Stimulated activated naive CD4-positive, alpha-beta T cell treated with Interleukin-2 at 50 U/mL for 16 hours (primary cell): ENCODE results near the gene XPO5.
"Not testable (repeated sequence)": the region's sequence is repeated elsewhere in the genome, so short reads cannot be mapped to it uniquely, and the experiment has no call there.

Experiments used
- DNase-seq: peaks from one replicate; lab custom pipeline; 2025; lab: John Stamatoyannopoulos, UW

The XPO5 gene

GRCh38 chr6:43517505-43518357 is 58.1 kb downstream of the XPO5 start:
- no peak for DNase-seq

- DNase-seq: peak; percentile 96
Measured at GRCh38 chr6:43516697-43517504, 58.9 kb downstream of the XPO5 start, which contains the start of the genes POLR1C and YIPF3. Gene POLR1C, plus strand, starts transcription at chr6:43517089. Its CDS starts 21 bp downstream, at chr6:43517110. Gene YIPF3, minus strand, starts transcription at chr6:43516926. Its CDS starts 119 bp downstream, at chr6:43516807.

- DNase-seq: no peak
Measured at GRCh38 chr6:43516367-43516696, 59.5 kb downstream of the XPO5 start.

GRCh38 chr6:43515808-43516207 is 60.0 kb downstream of the XPO5 start:
- DNase-seq: no peak

GRCh38 chr6:43511824-43512415 is 63.9 kb downstream of the XPO5 start:
- DNase-seq: no peak

GRCh38 chr6:43510827-43511163 is 65.0 kb downstream of the XPO5 start:
- no peak for DNase-seq

GRCh38 chr6:43509984-43510826 is 65.6 kb downstream of the XPO5 start, which contains the start of gene LRRC73:
Gene LRRC73, minus strand, starts transcription at chr6:43510346. Its CDS starts 561 bp downstream, at chr6:43509785.
- peak; percentile 73 for DNase-seq

GRCh38 chr6:43509142-43509983 is 66.5 kb downstream of the XPO5 start:
- peak; percentile 25 for DNase-seq

- DNase-seq: no peak
Measured at GRCh38 chr6:43508481-43509141, 67.2 kb downstream of the XPO5 start.

GRCh38 chr6:43506667-43507471 is 69.0 kb downstream of the XPO5 start:
- peak; percentile 65 for DNase-seq

- DNase-seq: no peak
Measured at GRCh38 chr6:43506171-43506570, 69.7 kb downstream of the XPO5 start.

- no peak for DNase-seq
Measured at GRCh38 chr6:43505718-43506117, 70.1 kb downstream of the XPO5 start.

GRCh38 chr6:43504756-43505593 is 70.9 kb downstream of the XPO5 start:
- DNase-seq: no peak

- no peak for DNase-seq
Measured at GRCh38 chr6:43503443-43503842, 72.4 kb downstream of the XPO5 start.

GRCh38 chr6:43502666-43503065 is 73.2 kb downstream of the XPO5 start:
- no peak for DNase-seq

- DNase-seq: no peak
Measured at GRCh38 chr6:43500921-43501320, 74.9 kb downstream of the XPO5 start.

- no peak for DNase-seq
Measured at GRCh38 chr6:43499028-43499815, 76.6 kb downstream of the XPO5 start.

GRCh38 chr6:43498291-43498690 is 77.5 kb downstream of the XPO5 start:
- not testable (repeated sequence) for DNase-seq
